ENCODE measurements around the gene MALAT1.
"Not testable (repeated sequence)": the region's sequence is repeated elsewhere in the genome, so short reads cannot be mapped to it uniquely, and the experiment has no call there.

MALAT1 gene

GRCh38 chr11:65522718-65523630 is 24.1 kb downstream of the MALAT1 start:
- DNase-seq (ENCODE audit: low spot score) = not testable (repeated sequence)

GRCh38 chr11:65523631-65523968 is 24.8 kb downstream of the MALAT1 start:
- not testable (repeated sequence) for DNase-seq (ENCODE audit: low spot score)

GRCh38 chr11:65524014-65524740 is 25.3 kb downstream of the MALAT1 start:
- DNase-seq (ENCODE audit: low spot score) = no peak

GRCh38 chr11:65524741-65525545 is 26.1 kb downstream of the MALAT1 start, which contains the start of gene SCYL1:
Gene SCYL1, plus strand, starts transcription at chr11:65525083. Its CDS starts 71 bp downstream, at chr11:65525154.
- DNase-seq (ENCODE audit: low spot score) = peak; percentile 98

GRCh38 chr11:65525546-65526480 is 27.0 kb downstream of the MALAT1 start:
- no peak for DNase-seq (ENCODE audit: low spot score)

GRCh38 chr11:65526744-65527143 is 27.9 kb downstream of the MALAT1 start:
- no peak for DNase-seq (ENCODE audit: low spot score)

- DNase-seq (ENCODE audit: low spot score) = no peak
These were observed 30.0 kb downstream of the MALAT1 start for GRCh38 chr11:65528819-65529350.

GRCh38 chr11:65529475-65530156 is 30.8 kb downstream of the MALAT1 start:
- no peak for DNase-seq (ENCODE audit: low spot score)

GRCh38 chr11:65530157-65530496 is 31.3 kb downstream of the MALAT1 start:
- DNase-seq (ENCODE audit: low spot score) = no peak

- no peak for DNase-seq (ENCODE audit: low spot score)
These were observed 33.7 kb downstream of the MALAT1 start for GRCh38 chr11:65532388-65533064.

GRCh38 chr11:65535102-65535501 is 36.3 kb downstream of the MALAT1 start:
- DNase-seq (ENCODE audit: low spot score) = no peak

GRCh38 chr11:65536412-65537295 is 37.8 kb downstream of the MALAT1 start:
- no peak for DNase-seq (ENCODE audit: low spot score)

GRCh38 chr11:65537296-65537597 is 38.4 kb downstream of the MALAT1 start:
- no peak for DNase-seq (ENCODE audit: low spot score)

- no peak for DNase-seq (ENCODE audit: low spot score)
These were observed 38.9 kb downstream of the MALAT1 start for GRCh38 chr11:65537620-65538231.

- no peak for DNase-seq (ENCODE audit: low spot score)
These were observed 39.5 kb downstream of the MALAT1 start for GRCh38 chr11:65538232-65538914.

- no peak for DNase-seq (ENCODE audit: low spot score)
These were observed 40.3 kb downstream of the MALAT1 start for GRCh38 chr11:65538915-65539743.

- DNase-seq (ENCODE audit: low spot score) = no peak
These were observed 41.0 kb downstream of the MALAT1 start for GRCh38 chr11:65539744-65540289.
